GM19467 (cell line): Measurements from ENCODE around the gene THTPA.
"Not testable (repeated sequence)": the region's sequence is repeated elsewhere in the genome, so short reads cannot be mapped to it uniquely, and the experiment has no call there.

Source experiments
- ATAC-seq: cut with Tn5 transposase; IDR thresholded peaks from one replicate; pipeline ENCODE4 v1.9.1; 2021; ENCODE audit warnings: mild to moderate bottlenecking, moderate library complexity; ENCODE audit not compliant: unreplicated experiment

Gene THTPA

GRCh38 chr14:23582906-23583760 is 27.1 kb downstream of the THTPA start:
- ATAC-seq, result no peak

GRCh38 chr14:23583761-23584526 is 27.9 kb downstream of the THTPA start:
- ATAC-seq, result not testable (repeated sequence)

- not testable (repeated sequence) for ATAC-seq
Measured at GRCh38 chr14:23584527-23585203, 28.6 kb downstream of the THTPA start.

GRCh38 chr14:23588884-23589598 is 33.0 kb downstream of the THTPA start:
- peak; percentile 96 for ATAC-seq

- no peak for ATAC-seq
Measured at GRCh38 chr14:23589606-23590005, 33.5 kb downstream of the THTPA start.

- no peak for ATAC-seq
Measured at GRCh38 chr14:23590198-23590597, 34.1 kb downstream of the THTPA start.

- not testable (repeated sequence) for ATAC-seq
Measured at GRCh38 chr14:23594191-23594590, 38.1 kb downstream of the THTPA start.

- ATAC-seq, result no peak
Measured at GRCh38 chr14:23600322-23600707, 44.2 kb downstream of the THTPA start.

- no peak for ATAC-seq
Measured at GRCh38 chr14:23600806-23601205, 44.7 kb downstream of the THTPA start.

- no peak for ATAC-seq
Measured at GRCh38 chr14:23601424-23601823, 45.4 kb downstream of the THTPA start.

GRCh38 chr14:23601845-23602180 is 45.7 kb downstream of the THTPA start:
- ATAC-seq, result no peak

- no peak for ATAC-seq
Measured at GRCh38 chr14:23602181-23603095, 46.4 kb downstream of the THTPA start.

GRCh38 chr14:23603103-23603502 is 47.0 kb downstream of the THTPA start:
- ATAC-seq, result no peak

- no peak for ATAC-seq
Measured at GRCh38 chr14:23604148-23604547, 48.1 kb downstream of the THTPA start.

- no peak for ATAC-seq
Measured at GRCh38 chr14:23604675-23605170, 48.7 kb downstream of the THTPA start.

- ATAC-seq, result peak; percentile 72
Measured at GRCh38 chr14:23605931-23606585, 50.0 kb downstream of the THTPA start.

- no peak for ATAC-seq
Measured at GRCh38 chr14:23608454-23608853, 52.4 kb downstream of the THTPA start.

- no peak for ATAC-seq
Measured at GRCh38 chr14:23609001-23609400, 52.9 kb downstream of the THTPA start.

GRCh38 chr14:23609411-23610089 is 53.5 kb downstream of the THTPA start:
- not testable (repeated sequence) for ATAC-seq
